ENCODE data around the gene ATG7.
A peak's percentile ranks its signal among the peaks of the same experiment; 100 is the strongest.
"Not testable (repeated sequence)": the region's sequence is repeated elsewhere in the genome, so short reads cannot be mapped to it uniquely, and the experiment has no call there.

ATG7 gene

DNA sequence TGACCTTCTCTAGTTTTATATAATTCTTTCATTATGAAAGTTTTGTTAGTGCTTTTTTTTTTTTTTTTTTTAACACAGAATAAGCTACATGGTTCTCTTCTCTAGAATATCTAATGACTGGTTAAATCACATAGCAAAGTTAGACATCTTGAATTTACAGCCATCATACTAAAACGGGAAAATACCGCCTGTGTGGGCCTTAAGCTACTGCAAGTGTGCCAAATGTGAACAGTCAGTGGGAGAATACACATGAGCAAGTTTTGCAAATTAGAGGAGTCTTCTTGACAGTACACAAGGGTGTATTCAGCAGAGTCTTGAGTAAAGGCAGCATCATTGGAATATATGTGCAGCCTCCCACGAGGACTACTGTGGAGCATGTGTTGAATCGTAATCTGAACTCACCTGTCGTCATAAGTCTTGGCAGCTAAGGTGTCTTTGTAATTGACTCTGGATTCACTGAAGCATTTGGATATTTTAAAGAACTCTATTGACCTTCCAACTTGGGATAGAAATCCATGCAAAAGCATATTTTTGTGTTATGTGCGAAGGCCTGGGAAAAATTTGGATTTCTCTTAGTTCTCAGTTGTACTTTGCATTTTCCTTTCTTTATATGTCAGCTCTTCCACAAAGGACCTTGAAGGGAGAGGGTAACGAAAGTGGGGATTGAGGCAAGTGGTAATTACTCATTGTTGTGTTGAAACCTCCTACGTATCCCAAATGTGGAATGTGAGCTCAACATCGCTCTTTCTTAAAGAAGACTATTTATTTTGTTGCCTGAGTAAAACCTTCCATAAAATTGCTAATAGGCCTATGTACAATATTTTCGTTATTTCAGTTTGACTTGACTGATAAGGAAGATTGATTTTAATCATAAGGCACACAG lies 117.4 kb downstream of the ATG7 start:
- no peak for DNase-seq (ENCODE audit: low read depth, low spot score)

DNA sequence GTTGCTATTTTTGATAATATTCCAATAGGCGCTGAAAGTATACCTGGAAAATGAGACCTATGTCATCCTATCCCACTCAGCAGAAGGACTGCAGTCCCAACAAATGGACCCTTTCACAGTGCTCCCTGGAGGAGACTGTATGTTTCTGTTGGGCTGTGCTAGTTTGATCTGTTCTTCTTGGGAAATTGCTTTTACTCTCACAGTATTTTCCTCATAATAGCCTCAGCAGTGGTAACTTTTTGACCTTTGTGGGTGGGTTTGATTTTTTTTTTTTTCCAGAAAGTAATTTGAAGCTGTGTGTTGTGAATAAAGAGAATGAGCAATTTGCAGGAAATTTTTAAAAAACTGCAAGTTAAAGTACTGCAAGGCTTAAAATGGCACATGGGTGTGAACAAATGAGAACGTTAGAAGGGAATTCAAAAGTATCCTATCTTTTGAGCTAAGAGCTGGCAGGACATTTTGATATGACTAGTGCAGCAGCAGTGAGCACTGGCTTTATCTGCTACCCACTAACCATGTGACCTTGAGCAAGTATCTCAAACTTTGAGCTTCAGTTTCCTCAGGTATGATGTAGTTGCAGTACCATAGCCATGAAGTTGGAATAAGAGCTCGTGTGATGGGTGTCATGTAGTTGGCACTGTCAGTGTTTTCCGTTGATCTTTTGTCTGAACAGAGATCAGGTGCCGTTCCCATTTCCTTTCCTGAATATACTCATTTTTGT lies 118.4 kb downstream of the ATG7 start:
- no peak for DNase-seq (ENCODE audit: low read depth, low spot score)

DNA sequence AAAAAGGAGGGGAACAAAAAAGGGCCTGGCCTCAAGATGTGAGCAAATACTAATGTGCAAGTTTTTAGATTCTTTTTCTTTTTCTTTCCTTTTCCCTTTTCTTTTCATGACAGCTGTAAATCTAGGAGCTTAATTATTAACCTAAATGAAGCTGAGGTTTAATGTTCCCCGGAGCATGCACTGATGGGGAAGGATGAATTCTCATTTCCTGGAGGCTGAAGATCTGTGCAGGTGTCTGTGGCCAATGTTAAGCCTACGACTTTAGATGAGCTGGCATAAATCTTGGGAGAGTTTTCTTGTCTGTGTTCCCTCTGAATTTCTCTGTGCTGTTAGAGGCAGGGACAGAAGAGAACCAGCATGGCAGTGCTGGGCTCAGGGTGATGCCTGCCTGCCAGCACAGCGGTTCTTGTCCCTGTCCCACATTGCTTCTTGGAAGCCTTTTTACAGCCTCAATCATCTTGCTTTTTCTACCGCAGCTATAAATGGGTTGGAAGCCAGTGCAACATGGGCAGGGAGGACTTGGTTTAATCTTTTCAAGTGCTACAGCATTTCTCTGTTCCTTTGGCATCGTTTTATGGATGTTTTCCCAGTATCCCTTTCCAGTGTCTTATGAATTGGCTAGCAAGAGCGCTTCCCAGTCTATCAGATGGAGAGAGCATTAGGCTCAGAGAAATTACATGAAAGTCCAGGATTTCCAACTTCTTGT lies 119.1 kb downstream of the ATG7 start:
- no peak for DNase-seq (ENCODE audit: low read depth, low spot score)

DNA sequence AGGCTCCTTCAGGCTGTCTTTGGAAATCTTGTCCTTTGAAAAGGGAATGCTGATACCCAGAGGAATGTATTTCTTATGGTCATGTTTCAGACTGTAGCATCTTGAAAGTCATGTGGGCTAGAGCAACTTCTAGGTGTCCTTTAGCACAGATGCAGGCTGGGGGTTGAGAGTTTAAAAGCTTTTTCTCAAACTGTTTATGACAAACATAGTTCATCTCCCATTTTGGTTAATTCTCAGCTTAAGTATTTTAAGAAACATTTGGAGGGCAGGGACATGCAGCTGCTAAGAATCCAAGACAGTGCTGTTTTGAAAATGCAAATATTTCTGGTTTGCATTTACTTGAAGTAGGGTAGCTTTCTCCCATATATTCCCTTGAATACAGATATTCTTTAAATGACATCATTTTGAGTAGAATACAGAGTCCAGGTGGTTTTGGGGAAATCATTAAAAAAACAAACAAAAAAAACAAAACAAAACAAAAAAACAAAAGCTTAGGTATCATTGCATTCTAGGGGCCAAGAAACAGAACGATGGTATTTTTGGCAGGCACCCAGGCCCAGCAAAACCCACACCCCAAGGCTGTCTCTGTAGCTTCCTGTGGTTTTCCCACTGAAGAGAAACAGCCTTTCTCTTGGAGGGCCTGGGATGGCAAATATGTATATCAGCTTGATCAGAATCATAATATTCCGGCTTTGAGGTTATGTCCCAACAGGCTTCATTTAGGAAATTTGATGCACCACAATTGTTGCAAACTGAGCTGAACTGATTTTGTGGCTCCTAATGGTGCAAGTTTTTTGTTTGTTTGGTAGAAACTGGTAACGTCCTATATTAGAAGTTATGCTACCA lies 120.0 kb downstream of the ATG7 start:
- peak; percentile 88 for DNase-seq (ENCODE audit: low read depth, low spot score)

DNA sequence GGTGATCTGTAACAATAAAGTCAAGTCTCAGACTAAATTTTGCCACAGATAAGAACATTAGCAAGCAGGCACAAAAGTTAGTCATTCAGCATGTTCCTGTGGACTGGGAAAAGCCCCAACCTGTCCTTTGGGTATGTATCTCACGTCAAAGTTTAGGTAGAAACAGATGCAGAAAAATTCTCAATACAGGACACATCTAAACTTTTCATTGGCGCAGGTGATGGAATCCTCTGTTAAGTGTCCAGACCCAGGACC lies 120.6 kb downstream of the ATG7 start:
- DNase-seq (ENCODE audit: low read depth, low spot score), result no peak

DNA sequence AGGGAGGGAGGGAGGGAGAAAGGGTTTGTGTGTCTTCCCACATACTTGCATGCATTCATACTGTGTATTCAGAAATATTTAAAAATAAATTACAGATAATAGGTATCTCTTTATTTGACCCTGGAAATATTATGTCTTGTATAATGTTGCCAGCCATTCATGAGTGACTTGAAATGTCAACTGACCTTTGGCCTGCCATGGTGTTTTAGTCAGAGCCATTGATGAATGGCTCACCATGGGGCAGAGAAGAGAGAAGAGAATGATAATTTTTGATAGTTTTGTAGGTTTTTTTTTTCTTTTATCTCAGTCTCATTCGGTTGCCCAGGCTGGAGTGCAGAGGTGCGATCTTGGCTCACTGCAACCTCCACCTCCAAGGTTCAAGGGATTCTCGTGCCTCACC lies 121.2 kb downstream of the ATG7 start:
- no peak for DNase-seq (ENCODE audit: low read depth, low spot score)

DNA sequence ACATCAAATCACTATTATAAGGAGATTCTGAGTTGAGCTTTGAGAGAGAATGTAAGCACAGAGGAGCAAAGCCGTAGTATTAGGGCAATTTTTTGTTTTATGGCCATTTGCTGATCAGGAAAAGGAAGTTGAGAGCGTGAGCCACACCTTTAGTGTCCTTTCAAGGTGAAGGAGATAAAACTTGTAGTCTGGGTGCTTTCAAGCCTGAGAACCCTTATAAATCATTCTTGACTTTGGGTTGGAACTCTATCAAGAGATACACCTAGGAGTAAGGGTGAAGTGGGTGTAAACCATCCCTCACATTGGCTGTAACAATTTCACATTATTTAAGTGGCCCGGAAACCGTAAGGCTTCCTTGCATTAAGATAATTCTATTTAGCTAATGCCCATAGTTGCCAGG lies 122.2 kb downstream of the ATG7 start:
- DNase-seq (ENCODE audit: low read depth, low spot score), result no peak

DNA sequence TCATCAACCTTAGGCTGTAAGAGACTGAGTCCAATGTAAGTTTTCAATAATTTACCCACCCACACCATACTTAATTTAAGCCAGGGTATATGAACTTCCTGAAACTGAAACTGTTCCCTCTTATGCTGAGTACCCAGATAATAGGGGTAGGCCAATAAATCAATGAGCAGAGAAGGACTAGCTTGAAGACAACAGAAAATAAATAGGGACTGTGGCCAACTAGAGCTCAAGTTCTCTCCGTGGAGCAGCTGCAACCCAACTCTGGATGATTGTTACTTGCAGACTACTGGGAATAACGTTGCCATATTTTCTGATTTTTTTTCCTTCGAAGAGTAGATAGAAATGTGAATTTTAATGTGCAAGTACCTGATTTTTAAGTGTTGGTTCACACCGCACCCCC lies 128.0 kb downstream of the ATG7 start:
- DNase-seq (ENCODE audit: low read depth, low spot score), result no peak

DNA sequence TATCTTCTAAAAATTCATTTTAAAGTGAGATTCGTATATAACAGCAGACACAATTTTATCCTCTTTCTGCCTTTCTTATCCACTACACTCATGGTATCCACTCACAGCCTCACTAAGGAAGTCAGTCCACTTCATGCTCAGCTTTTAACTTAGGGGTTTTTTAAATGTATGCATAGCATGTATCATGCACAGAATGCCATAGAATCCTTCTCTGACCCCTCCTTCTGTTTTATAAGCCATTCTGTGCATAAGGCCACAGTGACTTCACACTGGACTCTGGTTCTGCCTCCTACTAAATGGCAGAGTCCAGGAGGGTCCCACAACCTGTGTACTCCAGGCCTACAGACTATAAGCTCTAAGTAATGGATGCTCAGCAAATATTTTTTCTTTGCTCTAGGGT lies 129.2 kb downstream of the ATG7 start:
- DNase-seq (ENCODE audit: low read depth, low spot score), result no peak

DNA sequence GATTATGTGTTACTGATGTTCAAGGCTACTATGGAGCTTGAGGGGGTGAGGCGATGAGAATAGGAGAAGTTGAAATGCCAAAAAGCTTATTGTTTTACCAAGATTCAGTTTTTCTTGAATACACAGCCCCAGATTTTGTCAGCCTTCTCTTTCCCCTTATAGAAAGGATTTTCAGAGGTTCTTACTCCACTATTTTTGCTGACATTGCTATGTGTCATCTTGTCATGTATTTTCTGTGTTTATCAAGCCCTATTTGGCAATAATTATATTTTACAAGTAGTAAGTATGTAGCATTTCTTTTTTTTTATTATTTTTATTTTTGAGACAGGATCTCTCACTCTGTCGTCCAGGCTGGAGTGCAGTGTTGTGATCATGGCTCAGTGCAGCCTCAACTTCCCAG lies 133.1 kb downstream of the ATG7 start:
- DNase-seq (ENCODE audit: low read depth, low spot score), result no peak

DNA sequence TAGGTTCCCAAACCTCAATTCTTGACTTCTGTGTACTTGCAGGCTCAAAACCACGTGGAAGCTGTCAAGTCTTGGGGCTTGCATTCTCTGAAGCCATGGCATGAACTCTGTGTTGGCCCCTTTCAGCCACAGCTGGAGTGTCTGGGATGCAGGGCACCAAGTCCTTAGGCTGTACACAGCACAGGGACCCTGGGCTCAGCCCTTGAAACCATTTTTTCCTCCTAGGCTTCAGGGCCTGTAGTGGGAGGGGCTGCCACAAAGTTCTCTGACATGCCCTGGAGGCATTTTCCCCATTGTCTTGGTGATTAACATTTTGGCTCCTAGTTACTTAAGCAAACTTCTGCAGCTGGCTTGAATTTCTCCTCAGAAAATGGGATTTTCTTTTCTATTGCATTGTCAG lies 135.4 kb downstream of the ATG7 start:
- DNase-seq (ENCODE audit: low read depth, low spot score), result no peak

DNA sequence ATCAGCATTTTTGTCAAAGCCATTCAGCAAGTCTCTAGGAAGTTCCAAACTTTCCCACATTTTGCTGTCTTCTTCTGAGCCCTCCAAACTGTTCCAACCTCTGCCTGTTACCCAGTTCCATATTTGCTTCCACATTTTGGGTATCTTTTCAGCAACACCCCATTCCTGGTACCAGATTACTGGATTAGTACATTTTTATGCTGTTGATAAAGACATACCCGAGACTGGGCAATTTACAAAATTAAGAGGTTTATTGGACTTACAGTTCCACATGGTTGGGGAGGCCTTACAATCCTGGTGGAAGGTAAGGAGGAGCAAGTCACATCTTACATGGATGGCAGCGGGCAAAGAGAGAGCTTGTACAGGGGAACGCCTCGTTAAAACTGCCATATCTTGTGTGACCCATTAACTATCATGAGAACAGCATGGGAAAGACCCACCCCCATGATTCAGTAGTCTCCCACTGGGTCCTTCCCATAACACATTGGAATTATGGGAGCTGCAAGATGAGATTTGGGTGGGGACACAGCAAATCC lies 136.2 kb downstream of the ATG7 start:
- not testable (repeated sequence) for DNase-seq (ENCODE audit: low read depth, low spot score)

DNA sequence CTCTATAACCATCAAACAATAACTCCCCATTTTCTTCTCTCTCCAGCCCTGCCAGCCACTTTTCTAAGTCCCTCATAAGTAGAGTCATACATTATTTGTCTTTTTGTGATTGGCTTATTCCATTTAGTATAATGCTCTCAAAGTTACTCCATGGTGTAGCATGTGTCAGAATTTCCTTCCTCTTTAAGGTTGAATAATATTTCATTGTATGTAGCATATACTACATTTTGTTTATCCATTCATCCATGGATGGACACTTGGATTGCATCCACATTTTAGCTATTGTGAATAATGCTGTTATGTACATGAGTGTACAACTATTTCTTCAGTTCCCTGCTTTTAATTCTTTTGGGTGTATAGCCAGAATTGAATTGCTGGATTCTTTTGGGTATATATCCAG lies 138.4 kb downstream of the ATG7 start:
- DNase-seq (ENCODE audit: low read depth, low spot score), result no peak

DNA sequence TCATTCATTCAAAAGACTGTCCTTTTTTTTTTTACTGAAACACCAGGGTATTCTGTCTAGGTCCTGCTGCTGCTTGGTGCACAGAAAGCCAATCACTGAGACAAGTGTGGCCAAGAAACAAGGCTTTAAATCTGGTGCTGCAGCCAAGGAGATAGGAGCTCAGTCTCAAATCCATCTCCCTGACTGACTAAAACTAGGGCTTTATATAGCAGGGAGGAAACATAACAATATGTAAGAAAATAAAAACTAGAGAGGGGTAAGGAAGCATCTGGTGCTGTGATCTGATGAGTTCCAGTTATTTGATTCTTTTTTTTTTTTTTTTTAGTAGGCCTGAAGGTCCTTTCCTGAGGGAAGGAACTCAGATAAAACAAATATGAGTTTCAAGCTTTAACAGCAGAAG lies 139.8 kb downstream of the ATG7 start:
- no peak for DNase-seq (ENCODE audit: low read depth, low spot score)

DNA sequence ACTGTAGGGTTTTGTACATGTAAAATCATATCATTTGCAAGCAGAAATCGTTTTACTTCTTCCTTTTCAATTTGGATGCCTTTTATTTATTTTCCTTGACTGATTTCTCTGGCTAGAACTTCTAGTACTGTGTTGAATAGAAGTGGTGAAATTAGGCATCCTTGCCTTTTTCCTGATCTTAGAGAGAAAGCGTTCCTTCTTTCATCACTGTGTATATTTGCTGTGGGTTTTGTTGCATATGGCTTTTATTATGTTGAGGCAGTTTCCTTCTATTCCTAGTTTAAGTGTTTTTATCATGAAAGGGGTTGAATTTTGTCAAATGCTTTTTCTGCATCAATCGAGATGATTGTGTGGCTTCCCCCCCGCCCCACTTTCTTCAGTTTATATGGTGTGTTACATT lies 140.9 kb downstream of the ATG7 start:
- no peak for DNase-seq (ENCODE audit: low read depth, low spot score)

DNA sequence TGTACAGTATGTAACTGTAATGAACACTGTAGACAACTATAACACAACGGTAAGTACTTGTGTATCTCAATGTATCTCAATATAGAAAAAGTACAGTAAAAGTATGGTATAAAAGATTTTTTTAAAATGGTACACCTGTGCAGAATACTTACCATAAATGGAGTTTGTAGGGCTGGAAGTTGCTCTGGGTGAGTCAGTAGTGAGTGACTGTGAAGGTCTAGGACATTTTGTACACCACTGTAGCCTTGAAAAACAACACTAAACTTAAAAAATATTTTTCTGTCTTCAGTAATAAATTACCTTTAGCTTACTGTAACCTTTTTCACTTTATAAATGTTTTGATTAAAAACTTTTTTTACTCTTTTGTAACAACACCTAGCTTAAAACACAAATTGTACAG lies 142.9 kb downstream of the ATG7 start:
- DNase-seq (ENCODE audit: low read depth, low spot score), result no peak

DNA sequence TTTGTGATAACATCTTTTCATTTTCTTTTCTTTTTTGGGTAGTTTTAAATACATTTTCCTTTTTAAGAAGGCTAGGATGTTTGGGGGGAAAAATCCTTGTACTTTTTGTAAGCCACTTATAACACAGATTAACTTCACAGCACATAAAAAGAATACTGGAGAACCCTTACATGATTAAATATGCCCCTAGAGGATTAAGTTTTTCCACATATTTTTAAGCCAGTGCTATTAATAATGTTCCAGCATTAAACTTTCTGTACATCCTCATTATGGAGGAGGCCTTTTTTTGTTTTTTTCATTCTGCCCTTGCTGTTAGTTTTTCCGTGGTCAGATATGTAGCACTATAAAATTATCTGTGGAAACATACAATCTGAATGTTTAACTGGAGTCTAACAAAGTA lies 147.9 kb downstream of the ATG7 start:
- no peak for DNase-seq (ENCODE audit: low read depth, low spot score)

DNA sequence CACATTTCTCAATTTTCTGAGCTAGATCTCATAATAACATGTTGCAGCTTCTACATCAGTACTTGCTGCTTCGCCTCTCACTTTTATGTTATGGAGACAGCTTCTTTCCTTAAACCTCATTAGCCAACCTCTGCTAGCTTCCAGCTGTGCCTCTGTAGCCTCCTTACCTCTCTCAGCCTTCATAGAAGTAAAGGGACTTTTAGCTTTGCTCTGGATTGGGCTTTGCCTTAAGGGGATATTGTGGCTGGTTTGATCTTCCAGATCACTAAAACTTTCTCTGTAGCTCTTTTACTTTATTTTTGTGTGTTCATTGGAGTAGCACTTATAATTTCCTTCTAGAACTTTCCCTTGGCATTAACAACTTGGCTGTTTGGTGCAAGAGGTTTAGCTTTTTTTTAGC lies 150.1 kb downstream of the ATG7 start:
- no peak for DNase-seq (ENCODE audit: low read depth, low spot score)

DNA sequence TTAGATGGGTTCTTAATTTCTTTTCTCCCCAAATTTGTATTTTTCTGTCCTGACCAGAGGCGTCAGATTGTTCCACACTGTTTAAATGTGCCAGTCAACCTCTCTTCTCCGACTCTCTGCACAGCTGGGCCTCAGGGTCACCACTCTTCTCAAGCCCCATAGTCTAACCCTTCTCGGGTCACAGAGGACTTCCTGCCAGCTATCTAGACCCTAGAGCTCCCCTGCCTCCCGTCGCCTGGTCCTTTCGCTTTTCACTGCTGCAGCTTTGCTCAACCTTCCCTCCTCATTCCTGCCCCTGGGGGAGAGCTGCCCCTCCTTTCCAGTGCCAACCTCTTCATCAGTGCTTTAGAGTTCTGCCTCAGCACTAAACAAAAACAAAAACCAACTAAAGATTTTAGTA lies 151.7 kb downstream of the ATG7 start:
- DNase-seq (ENCODE audit: low read depth, low spot score), result no peak

DNA sequence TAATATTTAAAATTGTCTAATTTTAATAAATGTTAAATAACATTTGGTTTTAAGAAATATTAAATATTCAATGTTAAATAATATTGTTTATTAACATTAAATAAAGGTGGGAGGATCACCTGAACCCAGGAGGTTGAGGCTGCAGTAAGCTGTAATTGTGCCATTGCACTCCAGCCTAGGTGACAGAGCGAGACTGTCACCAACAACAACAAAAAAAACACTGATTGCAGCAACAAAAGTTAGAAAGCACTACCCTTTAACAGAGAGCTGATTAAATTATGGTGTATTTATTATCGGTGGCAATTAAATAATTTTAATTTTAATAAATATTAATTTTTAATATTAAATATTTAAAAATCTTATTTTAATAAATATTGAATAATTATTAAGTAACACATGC lies 152.1 kb downstream of the ATG7 start:
- DNase-seq (ENCODE audit: low read depth, low spot score), result no peak

DNA sequence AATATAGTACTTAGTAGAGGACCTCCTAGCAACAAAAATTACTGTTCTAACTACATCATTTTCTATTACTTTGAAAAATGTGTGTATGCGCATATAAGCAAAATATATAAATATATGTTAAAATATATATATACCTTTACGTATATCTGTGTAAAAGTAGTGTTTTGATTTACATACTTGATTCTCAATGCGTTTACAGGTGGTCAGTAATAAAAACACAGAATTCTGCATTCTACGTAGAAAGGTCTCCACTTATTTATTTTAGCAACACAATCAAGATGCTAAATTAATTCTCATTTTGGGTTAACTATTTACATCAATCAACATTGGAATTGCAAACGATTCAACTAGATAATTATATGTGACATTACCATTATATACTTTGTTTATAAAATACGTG lies 158.0 kb downstream of the ATG7 start:
- no peak for DNase-seq (ENCODE audit: low read depth, low spot score)

DNA sequence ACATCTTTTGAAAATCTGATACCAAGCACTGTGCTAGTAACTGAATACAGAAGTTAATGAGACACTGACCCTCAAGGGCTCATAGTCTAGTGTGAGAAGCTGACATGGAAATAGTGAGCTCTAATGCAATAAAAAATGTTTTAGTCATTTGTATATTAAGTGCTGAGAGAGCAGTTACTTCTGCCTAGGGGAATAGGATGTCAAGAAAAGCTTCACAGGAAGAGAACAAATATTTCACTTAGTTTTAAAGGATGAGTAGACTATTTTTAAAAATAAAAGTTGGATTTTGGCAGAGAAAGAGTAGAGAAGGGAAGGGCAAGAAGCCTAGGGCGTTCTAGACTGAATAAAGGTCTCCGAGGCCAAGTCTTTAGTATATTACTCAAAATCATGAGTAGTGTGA lies 158.4 kb downstream of the ATG7 start:
- no peak for DNase-seq (ENCODE audit: low read depth, low spot score)
